Measurements from ENCODE around the gene HAP1. TPM values are rescaled to one million over a fixed set of nuclear protein-coding genes. Genes with fewer than 3 reads are reported as not detected.
A peak's percentile ranks its signal among the peaks of the same experiment; 100 is the strongest.
"Not testable (repeated sequence)": the region's sequence is repeated elsewhere in the genome, so short reads cannot be mapped to it uniquely, and the experiment has no call there.

HAP1 gene
- total RNA-seq, 1 experiment from 2014 or later: 0.40 TPM

DNA sequence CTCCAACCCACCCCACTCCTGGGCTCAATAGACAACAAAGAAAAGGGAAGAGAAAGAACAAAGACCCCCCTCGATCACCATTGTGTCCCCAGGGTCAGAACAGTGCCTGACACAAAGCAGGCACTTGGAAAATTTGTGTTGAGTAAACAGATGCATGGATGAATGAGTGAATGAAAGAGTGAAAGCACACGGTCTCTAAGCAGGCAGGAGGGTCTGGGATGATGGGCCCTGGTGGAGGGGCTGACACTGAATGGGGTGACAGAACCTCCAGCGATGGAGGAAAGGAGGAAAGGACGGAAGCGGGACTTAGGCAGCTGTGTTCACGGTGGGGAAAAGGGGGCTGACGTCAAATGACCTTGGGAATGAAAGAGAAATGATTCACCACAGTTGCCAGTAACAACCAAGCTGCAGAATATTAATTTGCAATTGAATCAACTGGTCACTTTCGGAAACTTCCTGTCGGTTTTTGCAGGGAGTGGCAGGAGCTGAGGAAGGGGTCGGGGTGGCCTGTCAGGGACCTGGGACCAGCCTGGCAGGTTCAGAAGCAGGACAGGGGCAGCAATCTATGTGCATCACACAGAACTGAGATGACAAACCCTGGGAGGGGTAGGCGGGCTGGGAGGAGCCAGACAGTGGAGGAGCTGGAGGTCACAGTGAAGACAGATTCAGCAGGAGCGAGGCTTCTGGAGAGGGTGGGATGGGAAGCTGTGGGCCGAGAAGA is 29.0 kb downstream of the HAP1 start:
- in situ Hi-C loops (cut with HindIII; ENCODE audit: low pct_unique_long_range_greater_than_20kb, low sequenced_read_pairs): no loop called here
- no peak for DNase-seq (ENCODE audit: low read depth, low spot score)

DNA sequence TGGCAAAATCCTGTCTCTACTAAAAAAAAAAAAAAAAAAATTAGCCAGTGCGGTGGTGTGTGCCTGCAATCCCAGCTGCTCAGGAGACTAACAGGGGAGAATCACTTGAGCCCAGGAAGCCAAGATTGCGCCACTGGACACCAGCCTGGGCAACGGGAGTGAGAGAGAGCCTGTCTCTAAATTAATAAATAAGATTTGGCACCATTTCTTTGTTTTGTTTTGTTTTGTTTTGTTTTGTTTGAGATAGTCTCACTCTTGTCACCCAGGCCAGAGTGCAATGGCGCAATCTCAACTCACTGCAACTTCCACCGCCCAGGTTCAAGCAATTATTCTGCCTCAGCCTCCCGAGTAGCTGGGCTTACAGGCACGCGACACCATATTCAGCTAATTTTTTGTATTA is 31.7 kb downstream of the HAP1 start:
- no peak for DNase-seq (ENCODE audit: low read depth, low spot score)
- in situ Hi-C loops (cut with HindIII; ENCODE audit: low pct_unique_long_range_greater_than_20kb, low sequenced_read_pairs): no loop called here

DNA sequence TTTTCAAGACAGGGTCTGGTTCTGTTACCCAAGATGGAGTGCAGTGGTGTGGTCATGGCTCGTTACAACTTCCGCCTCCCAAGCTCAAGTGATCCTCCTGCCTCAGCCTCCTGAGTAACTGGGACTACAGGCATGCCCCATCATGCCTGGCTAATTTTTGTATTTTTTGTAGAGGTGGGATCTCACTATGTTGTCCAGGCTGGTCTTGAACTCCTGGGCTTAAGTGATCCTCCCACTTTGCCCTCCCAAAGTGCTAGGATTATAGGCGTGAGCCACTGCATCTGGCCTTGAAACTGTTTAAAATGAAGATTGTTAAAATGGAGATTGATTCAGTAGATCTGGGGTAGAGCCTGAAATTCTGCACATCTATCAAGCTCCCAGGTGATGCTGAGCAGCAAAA is 33.6 kb downstream of the HAP1 start:
- DNase-seq (ENCODE audit: low read depth, low spot score); in situ Hi-C loops (cut with HindIII; ENCODE audit: low pct_unique_long_range_greater_than_20kb, low sequenced_read_pairs): not testable (repeated sequence)

- in situ Hi-C loops (cut with HindIII; ENCODE audit: low pct_unique_long_range_greater_than_20kb, low sequenced_read_pairs): no loop called here
- peak; percentile 91 for DNase-seq (ENCODE audit: low read depth, low spot score)
These were observed 37.1 kb downstream of the HAP1 start for GRCh38 chr17:41697122-41697962.

GRCh38 chr17:41695954-41696757 is 38.3 kb downstream of the HAP1 start:
- peak; percentile 92 for DNase-seq (ENCODE audit: low read depth, low spot score)
- in situ Hi-C loops (cut with HindIII; ENCODE audit: low pct_unique_long_range_greater_than_20kb, low sequenced_read_pairs): no loop called here

DNA sequence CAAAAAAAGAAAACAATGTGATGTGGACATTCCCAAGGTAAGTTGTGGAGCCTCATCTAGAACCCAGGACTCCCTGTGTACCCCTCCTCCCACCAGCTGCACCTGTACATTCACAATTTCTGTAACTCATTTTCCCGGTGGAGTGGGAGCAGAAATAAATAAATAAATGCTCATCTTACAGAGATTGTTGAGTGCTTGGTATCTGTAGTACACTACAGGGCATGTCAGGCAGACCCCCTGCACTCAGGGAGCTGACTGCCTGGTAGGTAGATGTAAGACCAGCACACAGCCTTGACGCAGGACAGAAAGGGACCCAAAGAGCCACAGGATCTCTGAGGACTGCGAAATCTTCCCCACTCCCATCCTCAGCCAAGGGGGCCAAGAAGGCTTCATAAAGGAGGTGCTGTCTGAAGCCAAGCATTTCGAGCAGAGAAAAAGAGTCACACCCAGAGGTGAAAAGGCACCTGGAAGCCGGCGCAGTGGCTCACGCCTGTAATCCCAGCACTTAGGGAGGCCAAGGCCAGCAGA is 39.2 kb downstream of the HAP1 start:
- in situ Hi-C loops (cut with HindIII; ENCODE audit: low pct_unique_long_range_greater_than_20kb, low sequenced_read_pairs): no loop called here
- peak; percentile 13 for DNase-seq (ENCODE audit: low read depth, low spot score)

DNA sequence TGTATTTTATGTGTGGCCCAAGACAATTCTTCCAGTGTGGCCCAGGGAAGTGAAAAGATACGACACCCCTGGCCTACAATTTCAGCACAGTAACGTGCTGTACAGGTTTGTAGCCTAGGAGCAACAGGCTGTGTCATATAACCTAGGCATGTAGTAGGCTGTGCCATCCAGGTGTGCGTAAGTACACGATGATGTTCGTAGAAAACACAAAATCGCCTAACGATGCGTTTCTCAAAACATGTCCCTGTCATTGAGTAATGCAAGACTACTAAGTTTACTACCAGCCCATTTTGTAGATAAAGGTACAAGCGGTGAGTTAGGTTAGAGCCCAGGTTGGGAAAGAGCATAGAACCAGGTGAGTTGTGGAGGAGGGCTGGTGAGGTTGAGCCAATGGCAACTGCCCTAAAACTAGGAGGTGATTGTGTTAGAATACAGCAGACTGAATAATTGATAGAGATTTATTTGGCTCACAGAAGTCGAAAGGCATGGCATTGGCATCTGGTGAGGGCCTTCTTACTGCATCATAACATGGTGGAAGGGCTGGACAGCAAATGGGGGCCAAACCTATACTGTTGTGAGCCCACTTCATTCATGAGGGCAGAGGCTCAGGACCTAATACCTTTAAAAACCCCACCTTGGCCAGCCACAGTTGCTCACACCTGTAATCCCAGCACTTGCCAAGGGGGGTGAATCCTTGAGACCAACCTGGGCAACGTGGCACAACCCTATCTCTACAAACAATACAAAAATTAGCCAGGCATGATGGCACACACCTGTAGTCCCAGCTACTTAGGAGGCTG is 41.5 kb downstream of the HAP1 start:
- in situ Hi-C loops (cut with HindIII; ENCODE audit: low pct_unique_long_range_greater_than_20kb, low sequenced_read_pairs): no loop called here
- DNase-seq (ENCODE audit: low read depth, low spot score): peak; percentile 19

GRCh38 chr17:41691031-41691777 is 43.2 kb downstream of the HAP1 start:
- in situ Hi-C loops (cut with HindIII; ENCODE audit: low pct_unique_long_range_greater_than_20kb, low sequenced_read_pairs): no loop called here
- peak; percentile 20 for DNase-seq (ENCODE audit: low read depth, low spot score)

DNA sequence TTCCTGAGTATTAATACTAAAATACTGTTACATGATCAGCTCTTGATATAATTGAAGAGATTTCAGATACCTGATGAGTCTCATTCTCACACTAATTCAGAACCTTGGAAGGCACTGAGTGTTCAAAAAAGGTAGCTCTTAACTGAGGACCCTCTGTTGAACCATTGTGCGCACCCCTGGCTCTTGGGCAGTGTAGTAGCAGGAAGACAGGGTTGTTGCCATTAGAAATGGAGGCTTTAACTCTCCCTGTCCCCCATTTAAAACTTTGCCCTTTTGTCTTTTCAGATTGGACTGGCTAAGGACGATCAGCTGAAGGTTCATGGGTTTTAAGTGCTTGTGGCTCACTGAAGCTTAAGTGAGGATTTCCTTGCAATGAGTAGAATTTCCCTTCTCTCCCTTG is 43.9 kb downstream of the HAP1 start:
- DNase-seq (ENCODE audit: low read depth, low spot score): no peak
- in situ Hi-C loops (cut with HindIII; ENCODE audit: low pct_unique_long_range_greater_than_20kb, low sequenced_read_pairs): no loop called here

GRCh38 chr17:41689497-41690299 is 44.7 kb downstream of the HAP1 start:
- DNase-seq (ENCODE audit: low read depth, low spot score): peak; percentile 80
- in situ Hi-C loops (cut with HindIII; ENCODE audit: low pct_unique_long_range_greater_than_20kb, low sequenced_read_pairs): no loop called here

- DNase-seq (ENCODE audit: low read depth, low spot score): peak; percentile 100
- in situ Hi-C loops (cut with HindIII; ENCODE audit: low pct_unique_long_range_greater_than_20kb, low sequenced_read_pairs): no loop called here
These were observed 45.6 kb downstream of the HAP1 start, which contains the start of gene EIF1 for GRCh38 chr17:41688641-41689496. TSS of gene EIF1 (plus strand) at chr17:41688885. CDS start at chr17:41689039, 154 bp downstream.

GRCh38 chr17:41687828-41688640 is 46.4 kb downstream of the HAP1 start:
- DNase-seq (ENCODE audit: low read depth, low spot score): peak; percentile 60
- in situ Hi-C loops (cut with HindIII; ENCODE audit: low pct_unique_long_range_greater_than_20kb, low sequenced_read_pairs): no loop called here

GRCh38 chr17:41686281-41686680 is 48.2 kb downstream of the HAP1 start:
- in situ Hi-C loops (cut with HindIII; ENCODE audit: low pct_unique_long_range_greater_than_20kb, low sequenced_read_pairs): no loop called here
- DNase-seq (ENCODE audit: low read depth, low spot score): no peak

DNA sequence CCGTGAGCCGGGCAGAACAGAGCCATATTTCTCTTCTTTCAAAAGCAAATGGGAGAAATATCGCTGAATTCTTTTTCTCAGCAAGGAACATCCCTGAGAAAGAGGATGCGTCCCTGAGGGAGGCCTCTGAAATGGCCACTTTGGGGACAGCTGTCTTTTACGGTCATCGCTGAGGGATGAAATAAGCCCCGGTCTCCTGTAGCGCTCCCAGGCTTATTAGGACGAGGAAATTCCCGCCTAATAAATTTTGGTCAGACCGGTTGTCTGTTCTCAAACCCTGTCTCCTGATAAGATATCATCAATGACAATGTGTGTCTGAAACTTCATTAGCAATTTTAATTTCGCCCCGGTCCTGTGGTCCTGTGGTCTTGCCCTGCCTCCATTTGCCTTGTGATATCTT is 48.7 kb downstream of the HAP1 start:
- DNase-seq (ENCODE audit: low read depth, low spot score): not testable (repeated sequence)

More for the DNA sequence above, 48.7 kb downstream of the HAP1 start:
- in situ Hi-C loops (cut with HindIII; ENCODE audit: low pct_unique_long_range_greater_than_20kb, low sequenced_read_pairs): not testable (repeated sequence)

Measured in SK-MEL-5 (cell line).